ENCODE measurements around the gene RBMX. TPM values are rescaled to one million over a fixed set of nuclear protein-coding genes. Genes with fewer than 3 reads are reported as not detected.

The RBMX gene
- total and polyA plus RNA-seq, 2 of the 13 experiments (the other 11 are each of a cell fraction or from before 2014, with no cell fraction given), result 114 to 254 TPM

DNA sequence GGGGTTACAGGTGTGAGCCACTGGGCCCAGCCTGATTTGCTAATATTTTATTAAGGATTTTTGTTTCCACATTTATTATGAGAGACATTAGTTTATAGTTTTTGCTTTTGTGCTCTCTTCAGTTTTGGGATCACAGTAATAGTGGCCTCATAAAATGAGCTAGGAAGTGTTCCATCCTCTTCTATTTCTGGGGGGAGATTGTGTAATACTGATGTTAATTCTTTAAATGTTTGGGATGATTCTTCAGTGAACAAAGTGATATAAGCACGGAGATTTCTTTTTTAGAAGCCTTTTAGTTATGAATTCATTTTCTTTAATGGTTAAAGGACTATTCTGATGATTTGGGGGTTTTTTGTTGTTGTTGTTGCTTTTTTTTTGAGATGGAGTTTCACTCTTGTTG is 41.3 kb downstream of the RBMX start:
- no peak overlapping the region for H3K27ac ChIP-seq (ENCODE audit: extremely low read length, insufficient read depth, low read length)
- intact Hi-C loops (cut with micrococcal nuclease; ENCODE audit: unreplicated experiment), result no loop called here
- H3K4me2 ChIP-seq (ENCODE audit: low read depth, low read length), result no peak overlapping the region
- TF ChIP-seq STAT5B (CRISPR knock-in tag; IDR thresholded peaks at IDR 0.05) (no peak), ESRRA (CRISPR knock-in tag; IDR thresholded peaks at IDR 0.05; ENCODE audit: low read depth) (no peak), ZNF44 (CRISPR knock-in tag; IDR thresholded peaks at IDR 0.05) (no peak)
- no peaks in the 10 kb centered on the region for H3K4me1 ChIP-seq (ENCODE audit: insufficient read depth, low read length)
- in situ Hi-C loops (cut with HindIII; ENCODE audit: extremely low pct_ligation_motif_present, low pct_unique_long_range_greater_than_20kb), result no loop called here
- no peaks in the 10 kb centered on the region for H4K20me1 ChIP-seq (ENCODE audit: insufficient read depth, low read length)
- CTCF ChIA-PET (ENCODE audit: low intra/inter-chr PET ratio, low total read pairs), result no interaction called here
- H3K27me3 ChIP-seq (ENCODE audit: control insufficient read depth in 1 of 2, insufficient read depth in 2 of 2, low read length in 2 of 2), result no peaks in the 10 kb centered on the region
- no peaks in the 10 kb centered on the region for H3K79me2 ChIP-seq (ENCODE audit: insufficient read depth, low read length)
- ATAC-seq, result no peak
- no peak overlapping the region for H3K9ac ChIP-seq (ENCODE audit: insufficient read depth, low read depth, low read length)
- H3K36me3 ChIP-seq (replicated peaks in 1 of 2; ENCODE audit: control insufficient read depth in 1 of 2, insufficient read depth in 2 of 2, low read length in 2 of 2), result no peaks in the 10 kb centered on the region
- no peak for FAIRE-seq
- H3K4me3 ChIP-seq (replicated peaks in 1 of 3; ENCODE audit: insufficient read depth in 1 of 3, low read depth in 2 of 3, low read length in 3 of 3), result no peak overlapping the region
- POLR2A ChIA-PET, result no interaction called here
- no TSS peak for BruUV-seq (replicated peaks)
- H3K9me3 ChIP-seq (ENCODE audit: low read length), result no peaks in the 10 kb centered on the region
- DNase-seq (ENCODE audit: low spot score), result no peak
- WGBS (ENCODE audit: low lambda C conversion rate), result 88% methylated on average over 1 of the region's 1 CpG
- no peak overlapping the region for H2AFZ ChIP-seq (ENCODE audit: low read length)

DNA sequence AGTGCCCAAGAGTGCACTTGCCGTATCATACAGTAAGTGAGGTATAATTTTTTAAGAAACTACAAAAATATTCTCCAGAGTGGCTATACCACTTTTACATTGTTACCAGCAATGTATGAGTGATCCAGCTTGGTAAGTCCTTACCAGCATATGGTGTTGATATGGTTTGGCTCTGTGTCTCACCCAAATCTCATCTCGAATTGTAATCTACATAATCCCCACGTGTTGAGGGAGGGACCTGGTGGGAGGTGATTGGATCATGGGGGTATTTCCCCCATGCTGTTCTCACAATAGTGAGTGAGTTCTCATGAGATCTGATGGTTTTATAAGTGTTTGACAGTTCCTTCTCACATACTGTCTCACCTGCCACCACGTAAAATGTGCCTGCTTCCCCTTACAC is 44.8 kb downstream of the RBMX start:
- no peak overlapping the region for H3K27ac ChIP-seq (ENCODE audit: extremely low read length, insufficient read depth, low read length)
- no peaks in the 10 kb centered on the region for H3K9me3 ChIP-seq (ENCODE audit: low read length)
- H3K4me3 ChIP-seq (replicated peaks in 1 of 3; ENCODE audit: insufficient read depth in 1 of 3, low read depth in 2 of 3, low read length in 3 of 3), result no peak overlapping the region
- ATAC-seq, result no peak
- no TSS peak for BruUV-seq (replicated peaks)
- no peaks in the 10 kb centered on the region for H3K27me3 ChIP-seq (ENCODE audit: control insufficient read depth in 1 of 2, insufficient read depth in 2 of 2, low read length in 2 of 2)
- intact Hi-C loops (cut with micrococcal nuclease; ENCODE audit: unreplicated experiment), result no loop called here
- no peak overlapping the region for H3K9ac ChIP-seq (ENCODE audit: insufficient read depth, low read depth, low read length)
- no peaks in the 10 kb centered on the region for H3K36me3 ChIP-seq (replicated peaks in 1 of 2; ENCODE audit: control insufficient read depth in 1 of 2, insufficient read depth in 2 of 2, low read length in 2 of 2)
- DNase-seq (ENCODE audit: low spot score), result no peak
- ChIA-PET POLR2A (no interaction called here), CTCF (ENCODE audit: low intra/inter-chr PET ratio, low total read pairs) (no interaction called here)
- in situ Hi-C loops (cut with HindIII; ENCODE audit: extremely low pct_ligation_motif_present, low pct_unique_long_range_greater_than_20kb), result no loop called here
- H3K79me2 ChIP-seq (ENCODE audit: insufficient read depth, low read length), result no peaks in the 10 kb centered on the region
- H2AFZ ChIP-seq (ENCODE audit: low read length), result no peak overlapping the region
- no peak for FAIRE-seq
- H3K4me1 ChIP-seq (ENCODE audit: insufficient read depth, low read length), result peaks cover 10% of the 10 kb centered on the region
- no peak overlapping the region for H3K4me2 ChIP-seq (ENCODE audit: low read depth, low read length)
- no peaks in the 10 kb centered on the region for H4K20me1 ChIP-seq (ENCODE audit: insufficient read depth, low read length)
- WGBS (ENCODE audit: low lambda C conversion rate), result 87% methylated on average over 4 of the region's 4 CpGs
- TF ChIP-seq TSC22D2 (CRISPR knock-in tag; IDR thresholded peaks at IDR 0.05; ENCODE audit: borderline replicate concordance), result no peak
- TF ChIP-seq, protein P1, sequence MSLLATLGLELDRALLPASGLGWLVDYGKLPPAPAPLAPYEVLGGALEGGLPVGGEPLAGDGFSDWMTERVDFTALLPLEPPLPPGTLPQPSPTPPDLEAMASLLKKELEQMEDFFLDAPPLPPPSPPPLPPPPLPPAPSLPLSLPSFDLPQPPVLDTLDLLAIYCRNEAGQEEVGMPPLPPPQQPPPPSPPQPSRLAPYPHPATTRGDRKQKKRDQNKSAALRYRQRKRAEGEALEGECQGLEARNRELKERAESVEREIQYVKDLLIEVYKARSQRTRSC (CRISPR knock-in tag; IDR thresholded peaks at IDR 0.05; ENCODE audit: low read depth), result no peak
- TF ChIP-seq, protein P2, sequence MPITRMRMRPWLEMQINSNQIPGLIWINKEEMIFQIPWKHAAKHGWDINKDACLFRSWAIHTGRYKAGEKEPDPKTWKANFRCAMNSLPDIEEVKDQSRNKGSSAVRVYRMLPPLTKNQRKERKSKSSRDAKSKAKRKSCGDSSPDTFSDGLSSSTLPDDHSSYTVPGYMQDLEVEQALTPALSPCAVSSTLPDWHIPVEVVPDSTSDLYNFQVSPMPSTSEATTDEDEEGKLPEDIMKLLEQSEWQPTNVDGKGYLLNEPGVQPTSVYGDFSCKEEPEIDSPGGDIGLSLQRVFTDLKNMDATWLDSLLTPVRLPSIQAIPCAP (CRISPR knock-in tag; IDR thresholded peaks at IDR 0.05; ENCODE audit: low read depth), result no peak
- TF ChIP-seq, protein P3, sequence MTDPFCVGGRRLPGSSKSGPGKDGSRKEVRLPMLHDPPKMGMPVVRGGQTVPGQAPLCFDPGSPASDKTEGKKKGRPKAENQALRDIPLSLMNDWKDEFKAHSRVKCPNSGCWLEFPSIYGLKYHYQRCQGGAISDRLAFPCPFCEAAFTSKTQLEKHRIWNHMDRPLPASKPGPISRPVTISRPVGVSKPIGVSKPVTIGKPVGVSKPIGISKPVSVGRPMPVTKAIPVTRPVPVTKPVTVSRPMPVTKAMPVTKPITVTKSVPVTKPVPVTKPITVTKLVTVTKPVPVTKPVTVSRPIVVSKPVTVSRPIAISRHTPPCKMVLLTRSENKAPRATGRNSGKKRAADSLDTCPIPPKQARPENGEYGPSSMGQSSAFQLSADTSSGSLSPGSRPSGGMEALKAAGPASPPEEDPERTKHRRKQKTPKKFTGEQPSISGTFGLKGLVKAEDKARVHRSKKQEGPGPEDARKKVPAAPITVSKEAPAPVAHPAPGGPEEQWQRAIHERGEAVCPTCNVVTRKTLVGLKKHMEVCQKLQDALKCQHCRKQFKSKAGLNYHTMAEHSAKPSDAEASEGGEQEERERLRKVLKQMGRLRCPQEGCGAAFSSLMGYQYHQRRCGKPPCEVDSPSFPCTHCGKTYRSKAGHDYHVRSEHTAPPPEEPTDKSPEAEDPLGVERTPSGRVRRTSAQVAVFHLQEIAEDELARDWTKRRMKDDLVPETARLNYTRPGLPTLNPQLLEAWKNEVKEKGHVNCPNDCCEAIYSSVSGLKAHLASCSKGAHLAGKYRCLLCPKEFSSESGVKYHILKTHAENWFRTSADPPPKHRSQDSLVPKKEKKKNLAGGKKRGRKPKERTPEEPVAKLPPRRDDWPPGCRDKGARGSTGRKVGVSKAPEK (CRISPR knock-in tag; IDR thresholded peaks at IDR 0.05; ENCODE audit: borderline replicate concordance), result no peak
- TF ChIP-seq, protein P4, sequence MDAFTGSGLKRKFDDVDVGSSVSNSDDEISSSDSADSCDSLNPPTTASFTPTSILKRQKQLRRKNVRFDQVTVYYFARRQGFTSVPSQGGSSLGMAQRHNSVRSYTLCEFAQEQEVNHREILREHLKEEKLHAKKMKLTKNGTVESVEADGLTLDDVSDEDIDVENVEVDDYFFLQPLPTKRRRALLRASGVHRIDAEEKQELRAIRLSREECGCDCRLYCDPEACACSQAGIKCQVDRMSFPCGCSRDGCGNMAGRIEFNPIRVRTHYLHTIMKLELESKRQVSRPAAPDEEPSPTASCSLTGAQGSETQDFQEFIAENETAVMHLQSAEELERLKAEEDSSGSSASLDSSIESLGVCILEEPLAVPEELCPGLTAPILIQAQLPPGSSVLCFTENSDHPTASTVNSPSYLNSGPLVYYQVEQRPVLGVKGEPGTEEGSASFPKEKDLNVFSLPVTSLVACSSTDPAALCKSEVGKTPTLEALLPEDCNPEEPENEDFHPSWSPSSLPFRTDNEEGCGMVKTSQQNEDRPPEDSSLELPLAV (CRISPR knock-in tag; conservative IDR thresholded peaks at IDR 0.05; ENCODE audit: low read depth), result no peak
- no peak for TF ChIP-seq HES4 (CRISPR knock-in tag; IDR thresholded peaks at IDR 0.05; ENCODE audit: borderline replicate concordance)
- no peak for TF ChIP-seq ZNF180 (CRISPR knock-in tag; IDR thresholded peaks at IDR 0.05; ENCODE audit: borderline replicate concordance, low read depth)

All from HepG2 (cell line).